ENCODE data around the gene FBXL20. TPM values are rescaled to one million over a fixed set of nuclear protein-coding genes. Genes with fewer than 3 reads are reported as not detected.
"Not testable (repeated sequence)": the region's sequence is repeated elsewhere in the genome, so short reads cannot be mapped to it uniquely, and the experiment has no call there.

Gene FBXL20
- total RNA-seq, 1 donor from 2014 or later, result 13.8 TPM

GRCh38 chr17:39393736-39394135 lies 7.7 kb downstream of the FBXL20 start:
- Mint-ChIP-seq H3K9me3 (no peaks in the 10 kb centered on the region), H3K27me3 (ENCODE audit: low read depth) (no peaks in the 10 kb centered on the region), H3K4me3 (no peak overlapping the region), H3K27ac (ENCODE audit: unreplicated experiment) (no peak overlapping the region), H3K4me1 (no peaks in the 10 kb centered on the region), H3K36me3 (ENCODE audit: low read depth) (no peaks in the 10 kb centered on the region)
- no peak for DNase-seq (ENCODE audit: low read depth, low spot score)
- TF ChIP-seq CTCF (conservative IDR thresholded peaks at IDR 0.05), result no peak

- Mint-ChIP-seq H3K27me3 (ENCODE audit: low read depth) (no peaks in the 10 kb centered on the region), H3K27ac (ENCODE audit: unreplicated experiment) (no peak overlapping the region), H3K4me1 (no peaks in the 10 kb centered on the region), H3K9me3 (no peaks in the 10 kb centered on the region), H3K36me3 (ENCODE audit: low read depth) (no peaks in the 10 kb centered on the region), H3K4me3 (no peak overlapping the region)
- no peak for DNase-seq (ENCODE audit: low read depth, low spot score)
- TF ChIP-seq CTCF (conservative IDR thresholded peaks at IDR 0.05), result no peak
Measured at GRCh38 chr17:39391448-39391847, 10.0 kb downstream of the FBXL20 start.

GRCh38 chr17:39385040-39385439 lies 16.4 kb downstream of the FBXL20 start:
- Mint-ChIP-seq H3K36me3 (ENCODE audit: low read depth) (no peaks in the 10 kb centered on the region), H3K4me3 (no peak overlapping the region), H3K27ac (ENCODE audit: unreplicated experiment) (no peak overlapping the region), H3K9me3 (no peaks in the 10 kb centered on the region), H3K4me1 (no peaks in the 10 kb centered on the region), H3K27me3 (ENCODE audit: low read depth) (no peaks in the 10 kb centered on the region)
- TF ChIP-seq CTCF (conservative IDR thresholded peaks at IDR 0.05), result no peak
- DNase-seq (ENCODE audit: low read depth, low spot score), result no peak

GRCh38 chr17:39380144-39380543 lies 21.3 kb downstream of the FBXL20 start:
- Mint-ChIP-seq H3K9me3 (no peaks in the 10 kb centered on the region), H3K27ac (ENCODE audit: unreplicated experiment) (no peak overlapping the region), H3K36me3 (ENCODE audit: low read depth) (no peaks in the 10 kb centered on the region), H3K4me3 (no peak overlapping the region), H3K4me1 (no peaks in the 10 kb centered on the region), H3K27me3 (ENCODE audit: low read depth) (no peaks in the 10 kb centered on the region)
- DNase-seq (ENCODE audit: low read depth, low spot score), result no peak
- no peak for TF ChIP-seq CTCF (conservative IDR thresholded peaks at IDR 0.05)

- Mint-ChIP-seq H3K36me3 (ENCODE audit: low read depth) (no peaks in the 10 kb centered on the region), H3K4me1 (no peaks in the 10 kb centered on the region), H3K9me3 (no peaks in the 10 kb centered on the region), H3K27me3 (ENCODE audit: low read depth) (no peaks in the 10 kb centered on the region), H3K27ac (ENCODE audit: unreplicated experiment) (no peak overlapping the region), H3K4me3 (no peak overlapping the region)
- no peak for DNase-seq (ENCODE audit: low read depth, low spot score)
- TF ChIP-seq CTCF (conservative IDR thresholded peaks at IDR 0.05), result no peak
Measured at GRCh38 chr17:39376434-39376833, 25.0 kb downstream of the FBXL20 start.

GRCh38 chr17:39367805-39368204 lies 33.6 kb downstream of the FBXL20 start:
- not testable (repeated sequence) for H3K9me3 Mint-ChIP-seq; H3K36me3 Mint-ChIP-seq (ENCODE audit: low read depth); H3K27ac Mint-ChIP-seq (ENCODE audit: unreplicated experiment); H3K27me3 Mint-ChIP-seq (ENCODE audit: low read depth); H3K4me1 Mint-ChIP-seq; H3K4me3 Mint-ChIP-seq; DNase-seq (ENCODE audit: low read depth, low spot score)

All from neural crest cell (in vitro differentiated cells).